H1 (cell line): Measurements from ENCODE around the gene SLC35F3. TPM values are rescaled to one million over a fixed set of nuclear protein-coding genes. Genes with fewer than 3 reads are reported as not detected.
A peak's percentile ranks its signal among the peaks of the same experiment; 100 is the strongest.

Source experiments
- CTCF ChIA-PET: fragments of 300-600 bp; sonication (Branson Sonifier 250); formaldehyde crosslinking; loops from one replicate; lab custom pipeline; 2021; ENCODE audit not compliant: partially characterized antibody; lab: Charles Lee
- POLR2A ChIA-PET: fragments of 300-600 bp; sonication (Branson Sonifier 250); formaldehyde crosslinking; loops from one replicate; lab custom pipeline; 2021; ENCODE audit warnings: inconsistent platforms; ENCODE audit not compliant: partially characterized antibody; lab: Charles Lee
- DNase-seq, 2 experiments: peaks; one replicate each; pipeline versions ENCODE4 v3.0.0 to v3.0.0-alpha.2; 2010 to 2022; ENCODE audit warnings: low spot score in 2 of 2, low read depth in 1 of 2, mixed read lengths in 1 of 2
- FAIRE-seq: peaks from 2 replicates; lab custom pipeline; 2011; peaks lifted over from hg19 to GRCh38; lab: Jason Lieb, UNC
- H2AFZ ChIP-seq: 2 replicates; pipeline ENCODE4 v1.8.1; 2012; ENCODE audit warnings: low read length, inconsistent platforms
- H2AK5ac ChIP-seq: 2 replicates; pipeline ENCODE4 v1.6.1; 2013; ENCODE audit warnings: low read depth, low read length
- H2BK120ac ChIP-seq: replicated peaks from 2 replicates; pipeline ENCODE3; 2013; ENCODE audit warnings: low read depth, low read length, inconsistent platforms
- H2BK12ac ChIP-seq: 2 replicates; pipeline ENCODE4 v1.6.1; 2013; ENCODE audit warnings: low read depth, low read length
- H2BK15ac ChIP-seq: 2 replicates; pipeline ENCODE4 v1.6.1; 2013; ENCODE audit warnings: low read length
- H2BK20ac ChIP-seq: 2 replicates; pipeline ENCODE4 v1.6.1; 2013; ENCODE audit warnings: low read length
- H2BK5ac ChIP-seq: 2 replicates; pipeline ENCODE4 v1.6.1; 2013; ENCODE audit warnings: low read depth, low read length
- H3K14ac ChIP-seq: 2 replicates; pipeline ENCODE4 v1.6.1; 2013; ENCODE audit warnings: inconsistent platforms; ENCODE audit not compliant: insufficient read length
- H3K18ac ChIP-seq: 2 replicates; pipeline ENCODE4 v1.6.1; 2013; ENCODE audit warnings: low read length; ENCODE audit errors: extremely low read depth
- H3K23ac ChIP-seq: 2 replicates; pipeline ENCODE4 v1.6.1; 2013; ENCODE audit warnings: inconsistent platforms; ENCODE audit not compliant: insufficient read length
- H3K23me2 ChIP-seq: 2 replicates; pipeline ENCODE4 v1.6.1; 2013; ENCODE audit warnings: low read depth, low read length
- H3K27ac ChIP-seq: 2 replicates; pipeline ENCODE4 v1.6.1; 2011; ENCODE audit warnings: low read depth, low read length, inconsistent platforms
- H3K27me3 ChIP-seq, 4 experiments: replicated peaks in 1 of 4; 1 replicate in 1 of 4; 2 replicates in 3 of 4; pipeline versions ENCODE4 v1.6.1 to v1.8.1; 2011 to 2013; ENCODE audit warnings: low read length in 3 of 4, mild to moderate bottlenecking in 3 of 4, inconsistent platforms in 2 of 4, mixed read lengths in 2 of 4, moderate library complexity in 1 of 4; ENCODE audit not compliant: control insufficient read depth in 3 of 4, insufficient read depth in 3 of 4; ENCODE audit errors: extremely low read depth in 1 of 4
- H3K36me3 ChIP-seq, 4 experiments: 2 replicates each; pipeline versions ENCODE4 v1.6.1 to v1.8.1; 2011 to 2013; ENCODE audit warnings: mild to moderate bottlenecking in 4 of 4, low read length in 3 of 4, moderate library complexity in 2 of 4, control low read depth in 1 of 4, inconsistent platforms in 1 of 4; ENCODE audit not compliant: insufficient read depth in 4 of 4, control insufficient read depth in 2 of 4
- H3K4ac ChIP-seq: replicated peaks from 2 replicates; pipeline ENCODE3; 2013; ENCODE audit warnings: low read length, low read depth, mixed read lengths, inconsistent platforms; ENCODE audit not compliant: insufficient read length
- H3K4me1 ChIP-seq, 4 experiments: replicated peaks in 1 of 4; 1 replicate in 1 of 4; 2 replicates in 3 of 4; pipeline versions ENCODE4 v1.6.1 to v1.8.1; 2011 to 2013; ENCODE audit warnings: low read length in 3 of 4, inconsistent platforms in 2 of 4, mixed read lengths in 1 of 4; ENCODE audit not compliant: insufficient read depth in 4 of 4, control insufficient read depth in 3 of 4
- H3K4me2 ChIP-seq, 2 experiments: 2 replicates each; pipeline versions ENCODE4 v1.6.1 to v1.8.1; 2011 to 2013; ENCODE audit warnings: low read depth in 2 of 2, low read length in 2 of 2, control low read depth in 1 of 2, inconsistent platforms in 1 of 2, mild to moderate bottlenecking in 1 of 2; ENCODE audit not compliant: insufficient read depth in 1 of 2
- H3K4me3 ChIP-seq, 4 experiments: fragments of 200-600, 300-600 bp in 1 of 4; sonication (generic), shearing (Covaris generic), sonication (Bioruptor Twin) in 1 of 4; 2 replicates each; pipeline versions ENCODE4 v1.5.1 to v1.8.1; 2011 to 2016; ENCODE audit warnings: low read length in 4 of 4, low read depth in 3 of 4, control low read depth in 2 of 4, inconsistent platforms in 2 of 4, mild to moderate bottlenecking in 2 of 4, mixed read lengths in 1 of 4, moderate library complexity in 1 of 4; ENCODE audit not compliant: insufficient read depth in 2 of 4; ENCODE audit errors: extremely low read depth in 1 of 4
- H3K56ac ChIP-seq: replicated peaks from 2 replicates; pipeline ENCODE3; 2013; ENCODE audit warnings: low read depth, mild to moderate bottlenecking, mixed read lengths, low read length, inconsistent platforms; ENCODE audit not compliant: insufficient read length
- H3K79me1 ChIP-seq: 2 replicates; pipeline ENCODE4 v1.6.1; 2013; ENCODE audit warnings: low read depth, low read length, control low read depth
- H3K79me2 ChIP-seq, 2 experiments: 2 replicates each; pipeline versions ENCODE4 v1.6.1 to v1.8.1; 2012 to 2013; ENCODE audit warnings: low read length in 2 of 2, mild to moderate bottlenecking in 2 of 2, inconsistent platforms in 1 of 2; ENCODE audit not compliant: insufficient read depth in 2 of 2, control insufficient read depth in 1 of 2
- H3K9ac ChIP-seq, 4 experiments: replicated peaks in 1 of 4; 1 replicate in 1 of 4; 2 replicates in 3 of 4; pipeline versions ENCODE4 v1.6.1 to v1.8.1; 2011 to 2013; ENCODE audit warnings: low read depth in 3 of 4, low read length in 3 of 4, control low read depth in 2 of 4, mild to moderate bottlenecking in 2 of 4, moderate library complexity in 2 of 4, inconsistent platforms in 1 of 4; ENCODE audit errors: extremely low read depth in 1 of 4
- H3K9me3 ChIP-seq, 2 experiments: 2 replicates each; pipeline versions ENCODE4 v1.6.1 to v1.8.1; 2012 to 2013; ENCODE audit warnings: mild to moderate bottlenecking in 2 of 2, moderate library complexity in 2 of 2, control low read depth in 1 of 2, inconsistent platforms in 1 of 2, low read depth in 1 of 2, low read length in 1 of 2, mixed read lengths in 1 of 2; ENCODE audit not compliant: insufficient read depth in 2 of 2
- H4K20me1 ChIP-seq, 2 experiments: replicated peaks in 1 of 2; 2 replicates each; pipeline versions ENCODE3 to v1.8.1; 2011 to 2013; ENCODE audit warnings: inconsistent platforms in 2 of 2, low read length in 2 of 2, mild to moderate bottlenecking in 1 of 2; ENCODE audit not compliant: insufficient read depth in 2 of 2, control insufficient read depth in 1 of 2
- H4K5ac ChIP-seq: 2 replicates; pipeline ENCODE4 v1.6.1; 2013; ENCODE audit warnings: low read length, low read depth, mixed read lengths, inconsistent platforms; ENCODE audit not compliant: insufficient read length
- H4K8ac ChIP-seq: 2 replicates; pipeline ENCODE4 v1.8.0; 2013; ENCODE audit warnings: mild to moderate bottlenecking, moderate library complexity, low read length, inconsistent platforms; ENCODE audit not compliant: insufficient read depth; ENCODE audit errors: extremely low read depth
- H4K91ac ChIP-seq: replicated peaks from 2 replicates; pipeline ENCODE3; 2013; ENCODE audit warnings: low read length, mixed read lengths, inconsistent platforms; ENCODE audit not compliant: insufficient read length
- JUN ChIP-seq: IDR thresholded peaks from 2 replicates; pipeline ENCODE4 v1.6.1; 2011; ENCODE audit warnings: low read depth, mild to moderate bottlenecking, improper control_type of control experiment, low read length
- TEAD4 ChIP-seq: IDR thresholded peaks from 2 replicates; pipeline ENCODE4 v1.6.1; 2012; ENCODE audit warnings: low read depth, low read length, inconsistent platforms, mixed read lengths
- WGBS, 2 experiments: shearing (Covaris generic) in 1 of 2; methylation state at CpG; one replicate each; pipeline versions ENCODE4 v1.1.6 to v1.1.7; 2013 to 2015; ENCODE audit warnings: low lambda C conversion rate in 2 of 2, mixed read lengths in 2 of 2, inconsistent platforms in 1 of 2, low coverage in 1 of 2, missing lambda C conversion rate in 1 of 2; ENCODE audit not compliant: insufficient replicate concordance in 2 of 2, insufficient coverage in 1 of 2, insufficient read length in 1 of 2; ENCODE audit errors: extremely low coverage in 1 of 2, missing lambda C conversion rate in 1 of 2; 5-methylcytosine and 5-hydroxymethylcytosine counted together
- polyA plus RNA-seq, 7 experiments: library from polyadenylated mRNA; depleted of rRNA in 3 of 7; stranded (reverse) in 5 of 7; unstranded in 2 of 7; fragments of >200 nt in 5 of 7; fragments of 200-250 nt in 2 of 7; gene quantifications; 1 replicate in 5 of 7; 2 replicates in 1 of 7; 4 replicates in 1 of 7; pipeline versions ENCODE4 v1.2.1 to v1.2.3, GENCODE V29; 2011 to 2013; ENCODE audit warnings: missing spikeins in 2 of 7, mixed read lengths in 2 of 7
- total RNA-seq: library from RNA; stranded (reverse); fragmentation: NEBNext Ultra II Directional; extraction: Animal tissue kit (Norgen Biotek cat#: 25700); gene quantifications from 2 replicates; pipeline ENCODE4 v1.2.1, GENCODE V29; 2021

Gene SLC35F3
- total and polyA plus RNA-seq, 2 of the 8 experiments (the other 6 are each of a cell fraction or from before 2014, with no cell fraction given): 0.78 to 1.2 TPM

GRCh38 chr1:233885196-233885920, 19.1 kb upstream of the SLC35F3 start:
- peaks cover 0 to 4% (median 2%) of the 10 kb centered on the region in 4 experiments; a peak in 2 of 7 replicates for H3K4me1 ChIP-seq
- H2BK120ac ChIP-seq: no peak overlapping the region
- POLR2A ChIA-PET: no interaction called here
- H4K5ac ChIP-seq: no peak overlapping the region
- no peak overlapping the region for H3K14ac ChIP-seq
- H2AK5ac ChIP-seq: no peak overlapping the region
- no peak overlapping the region for H4K91ac ChIP-seq
- no peak overlapping the region for H3K27ac ChIP-seq
- no peak overlapping the region for H4K8ac ChIP-seq
- no peak overlapping the region for H3K9ac ChIP-seq
- H4K20me1 ChIP-seq: no peaks in the 10 kb centered on the region
- no peak for FAIRE-seq
- no peak overlapping the region for H3K4ac ChIP-seq
- peak overlapping the region; percentile 48 for H2AFZ ChIP-seq
- TF ChIP-seq JUN: no peak
- no peak for TF ChIP-seq TEAD4
- H3K56ac ChIP-seq: no peak overlapping the region
- H3K18ac ChIP-seq: no peak overlapping the region
- WGBS, 2 experiments: 93% methylated on average over 9 of the region's 9 CpGs; no CpG with 5 or more reads in 1 of the 2 experiments
- peaks cover 0 to 8% of the 10 kb centered on the region in 2 experiments; a peak in 1 of 4 replicates for H3K9me3 ChIP-seq
- no peaks in the 10 kb centered on the region for H3K79me1 ChIP-seq
- no peaks in the 10 kb centered on the region for H3K36me3 ChIP-seq
- H2BK5ac ChIP-seq: no peak overlapping the region
- H3K4me2 ChIP-seq: no peak overlapping the region
- H3K27me3 ChIP-seq: no peaks in the 10 kb centered on the region
- H2BK12ac ChIP-seq: no peak overlapping the region
- CTCF ChIA-PET: interaction anchor here (0.9 to 1.8 kb wide), 3 partner anchors 19 to 86 kb away, joined by 3 to 5 read pairs (median 3); partner anchors contain the start of gene SLC35F3
- no peaks in the 10 kb centered on the region for H3K79me2 ChIP-seq
- no peak overlapping the region for H3K23ac ChIP-seq
- H3K4me3 ChIP-seq: no peak overlapping the region
- H3K23me2 ChIP-seq: no peaks in the 10 kb centered on the region
- no peak overlapping the region for H2BK20ac ChIP-seq
- DNase-seq: no peak
- no peak overlapping the region for H2BK15ac ChIP-seq
